SU-DHL-6 (cell line): ENCODE measurements around the gene KRTAP29-1.

Experiments
- CTCF ChIP-seq: fragments of 200-600 bp; sonication (generic); IDR thresholded peaks from one replicate; pipeline ENCODE4 v1.5.1; 2017; ENCODE audit warnings: antibody characterized with exemption, mild to moderate bottlenecking, low read length, moderate library complexity; ENCODE audit not compliant: insufficient read depth, poor library complexity, severe bottlenecking
- EZH2phosphoT487 ChIP-seq: fragments of 200-600 bp; sonication (generic), shearing (Covaris generic); conservative IDR thresholded peaks from 2 replicates; pipeline ENCODE4 v1.6.1; 2018; ENCODE audit warnings: mild to moderate bottlenecking, antibody characterized with exemption, low read length, moderate library complexity, mixed read lengths

DNA sequence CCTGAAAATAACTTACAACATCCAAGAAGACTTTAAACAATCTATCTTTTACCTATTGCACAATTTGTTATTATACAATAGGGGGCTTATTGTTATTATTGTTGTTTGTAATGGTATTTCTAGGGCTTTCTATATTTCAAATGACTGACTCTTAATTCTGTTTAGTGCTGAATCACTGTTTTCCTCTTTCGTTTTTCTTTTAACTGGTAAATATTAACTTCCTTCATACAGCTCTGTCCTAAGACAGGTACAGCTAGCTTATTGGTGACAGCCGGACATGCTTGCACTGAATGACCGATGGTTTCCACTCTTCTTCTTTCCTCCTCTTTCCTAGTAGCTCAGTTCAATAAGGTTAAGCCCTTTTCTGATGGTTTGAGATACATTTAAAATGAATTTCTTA lies 15.6 kb downstream of the KRTAP29-1 start:
- TF ChIP-seq CTCF (no peak), EZH2phosphoT487 (no peak)
